ENCODE measurements around the gene SOCS3. TPM values are rescaled to one million over a fixed set of nuclear protein-coding genes. Genes with fewer than 3 reads are reported as not detected.

Gene SOCS3
- total and polyA plus RNA-seq, 10 of the 15 experiments (the other 5 are each of a cell fraction or from before 2014, with no cell fraction given), result 0.05 to 3.9 (median 1.0) TPM

DNA sequence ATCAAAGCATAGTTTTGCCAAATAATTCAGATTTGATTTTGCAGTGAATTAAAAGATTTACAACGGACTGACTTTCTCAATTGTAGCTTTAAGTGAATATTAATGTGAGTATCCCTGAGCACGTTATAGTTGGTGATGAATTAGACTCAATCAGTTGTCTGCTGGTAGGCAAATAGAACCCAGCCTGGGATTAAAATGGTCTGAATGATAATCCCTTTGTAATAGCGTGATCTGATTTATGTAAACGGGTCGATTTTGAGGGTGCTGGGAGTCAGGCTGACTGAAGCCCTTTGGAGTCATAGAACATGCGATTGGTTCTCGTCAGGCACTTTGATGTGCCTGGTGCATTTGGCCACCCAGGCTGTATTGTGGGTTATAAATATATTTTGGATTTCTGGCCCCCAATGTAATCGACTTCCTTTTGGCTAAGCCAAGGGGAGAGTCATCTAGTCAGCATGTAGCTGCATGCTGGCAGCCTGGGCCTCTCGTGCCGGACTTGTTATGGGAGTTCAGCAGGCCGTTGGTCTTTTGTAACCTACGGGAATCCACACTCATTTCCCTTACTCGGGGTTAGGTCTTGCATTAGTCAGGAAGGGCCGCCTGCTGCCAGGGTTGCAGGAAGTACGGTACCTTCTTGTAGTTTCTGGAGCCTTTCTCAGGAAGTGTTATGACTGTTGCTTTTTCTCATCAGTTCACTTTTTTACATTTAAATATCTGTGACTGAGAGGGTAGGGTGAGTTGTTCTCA, 24.0 kb upstream of the SOCS3 start (continued):
- TF ChIP-seq, protein P1, sequence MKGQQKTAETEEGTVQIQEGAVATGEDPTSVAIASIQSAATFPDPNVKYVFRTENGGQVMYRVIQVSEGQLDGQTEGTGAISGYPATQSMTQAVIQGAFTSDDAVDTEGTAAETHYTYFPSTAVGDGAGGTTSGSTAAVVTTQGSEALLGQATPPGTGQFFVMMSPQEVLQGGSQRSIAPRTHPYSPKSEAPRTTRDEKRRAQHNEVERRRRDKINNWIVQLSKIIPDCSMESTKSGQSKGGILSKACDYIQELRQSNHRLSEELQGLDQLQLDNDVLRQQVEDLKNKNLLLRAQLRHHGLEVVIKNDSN (IDR thresholded peaks at IDR 0.05; ENCODE audit: borderline replicate concordance, extremely low read length, insufficient read depth, low read depth, low read length), result no peak
- peak; percentile 39; the same call in 1 of the 2 replicates for TF ChIP-seq IKZF1 (conservative IDR thresholded peaks at IDR 0.05)
- TF ChIP-seq, protein P2, sequence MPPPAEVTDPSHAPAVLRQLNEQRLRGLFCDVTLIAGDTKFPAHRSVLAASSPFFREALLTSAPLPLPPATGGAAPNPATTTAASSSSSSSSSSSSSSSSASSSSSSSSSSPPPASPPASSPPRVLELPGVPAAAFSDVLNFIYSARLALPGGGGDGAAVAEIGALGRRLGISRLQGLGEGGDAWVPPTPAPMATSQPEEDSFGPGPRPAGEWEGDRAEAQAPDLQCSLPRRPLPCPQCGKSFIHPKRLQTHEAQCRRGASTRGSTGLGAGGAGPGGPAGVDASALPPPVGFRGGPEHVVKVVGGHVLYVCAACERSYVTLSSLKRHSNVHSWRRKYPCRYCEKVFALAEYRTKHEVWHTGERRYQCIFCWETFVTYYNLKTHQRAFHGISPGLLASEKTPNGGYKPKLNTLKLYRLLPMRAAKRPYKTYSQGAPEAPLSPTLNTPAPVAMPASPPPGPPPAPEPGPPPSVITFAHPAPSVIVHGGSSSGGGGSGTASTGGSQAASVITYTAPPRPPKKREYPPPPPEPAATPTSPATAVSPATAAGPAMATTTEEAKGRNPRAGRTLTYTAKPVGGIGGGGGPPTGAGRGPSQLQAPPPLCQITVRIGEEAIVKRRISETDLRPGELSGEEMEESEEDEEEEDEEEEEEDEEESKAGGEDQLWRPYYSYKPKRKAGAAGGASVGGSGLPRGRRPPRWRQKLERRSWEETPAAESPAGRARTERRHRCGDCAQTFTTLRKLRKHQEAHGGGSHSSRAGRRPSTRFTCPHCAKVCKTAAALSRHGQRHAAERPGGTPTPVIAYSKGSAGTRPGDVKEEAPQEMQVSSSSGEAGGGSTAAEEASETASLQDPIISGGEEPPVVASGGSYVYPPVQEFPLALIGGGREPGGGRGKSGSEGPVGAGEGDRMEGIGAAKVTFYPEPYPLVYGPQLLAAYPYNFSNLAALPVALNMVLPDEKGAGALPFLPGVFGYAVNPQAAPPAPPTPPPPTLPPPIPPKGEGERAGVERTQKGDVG (CRISPR knock-in tag; IDR thresholded peaks at IDR 0.05), result no peak
- no peak for TF ChIP-seq ZNF207 (IDR thresholded peaks at IDR 0.05; ENCODE audit: borderline replicate concordance)
- TF ChIP-seq IRF4 (IDR thresholded peaks at IDR 0.05; ENCODE audit: low read depth, low read length), result 0 out of 2 replicates have a peak, but pooled peaks have one; percentile 73
- TF ChIP-seq, protein P3, sequence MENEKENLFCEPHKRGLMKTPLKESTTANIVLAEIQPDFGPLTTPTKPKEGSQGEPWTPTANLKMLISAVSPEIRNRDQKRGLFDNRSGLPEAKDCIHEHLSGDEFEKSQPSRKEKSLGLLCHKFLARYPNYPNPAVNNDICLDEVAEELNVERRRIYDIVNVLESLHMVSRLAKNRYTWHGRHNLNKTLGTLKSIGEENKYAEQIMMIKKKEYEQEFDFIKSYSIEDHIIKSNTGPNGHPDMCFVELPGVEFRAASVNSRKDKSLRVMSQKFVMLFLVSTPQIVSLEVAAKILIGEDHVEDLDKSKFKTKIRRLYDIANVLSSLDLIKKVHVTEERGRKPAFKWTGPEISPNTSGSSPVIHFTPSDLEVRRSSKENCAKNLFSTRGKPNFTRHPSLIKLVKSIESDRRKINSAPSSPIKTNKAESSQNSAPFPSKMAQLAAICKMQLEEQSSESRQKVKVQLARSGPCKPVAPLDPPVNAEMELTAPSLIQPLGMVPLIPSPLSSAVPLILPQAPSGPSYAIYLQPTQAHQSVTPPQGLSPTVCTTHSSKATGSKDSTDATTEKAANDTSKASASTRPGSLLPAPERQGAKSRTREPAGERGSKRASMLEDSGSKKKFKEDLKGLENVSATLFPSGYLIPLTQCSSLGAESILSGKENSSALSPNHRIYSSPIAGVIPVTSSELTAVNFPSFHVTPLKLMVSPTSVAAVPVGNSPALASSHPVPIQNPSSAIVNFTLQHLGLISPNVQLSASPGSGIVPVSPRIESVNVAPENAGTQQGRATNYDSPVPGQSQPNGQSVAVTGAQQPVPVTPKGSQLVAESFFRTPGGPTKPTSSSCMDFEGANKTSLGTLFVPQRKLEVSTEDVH (IDR thresholded peaks at IDR 0.05; ENCODE audit: low read depth, partially characterized antibody), result no peak
- TF ChIP-seq, protein P4, sequence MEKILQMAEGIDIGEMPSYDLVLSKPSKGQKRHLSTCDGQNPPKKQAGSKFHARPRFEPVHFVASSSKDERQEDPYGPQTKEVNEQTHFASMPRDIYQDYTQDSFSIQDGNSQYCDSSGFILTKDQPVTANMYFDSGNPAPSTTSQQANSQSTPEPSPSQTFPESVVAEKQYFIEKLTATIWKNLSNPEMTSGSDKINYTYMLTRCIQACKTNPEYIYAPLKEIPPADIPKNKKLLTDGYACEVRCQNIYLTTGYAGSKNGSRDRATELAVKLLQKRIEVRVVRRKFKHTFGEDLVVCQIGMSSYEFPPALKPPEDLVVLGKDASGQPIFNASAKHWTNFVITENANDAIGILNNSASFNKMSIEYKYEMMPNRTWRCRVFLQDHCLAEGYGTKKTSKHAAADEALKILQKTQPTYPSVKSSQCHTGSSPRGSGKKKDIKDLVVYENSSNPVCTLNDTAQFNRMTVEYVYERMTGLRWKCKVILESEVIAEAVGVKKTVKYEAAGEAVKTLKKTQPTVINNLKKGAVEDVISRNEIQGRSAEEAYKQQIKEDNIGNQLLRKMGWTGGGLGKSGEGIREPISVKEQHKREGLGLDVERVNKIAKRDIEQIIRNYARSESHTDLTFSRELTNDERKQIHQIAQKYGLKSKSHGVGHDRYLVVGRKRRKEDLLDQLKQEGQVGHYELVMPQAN (conservative IDR thresholded peaks at IDR 0.05), result no peak
- TF ChIP-seq SUZ12 (IDR thresholded peaks at IDR 0.05; ENCODE audit: unreplicated experiment), result no peak
- peak; percentile 66; the same call in 1 of the 2 replicates for TF ChIP-seq FOXM1 (IDR thresholded peaks at IDR 0.05; ENCODE audit: low read depth, low read length)
- no peak for TF ChIP-seq ZNF384 (IDR thresholded peaks at IDR 0.05; ENCODE audit: borderline replicate concordance, low read depth, low read length)
- no peak for TF ChIP-seq NFYA (IDR thresholded peaks at IDR 0.05; ENCODE audit: borderline replicate concordance, low read depth, low read length)
- TF ChIP-seq CREB1 (IDR thresholded peaks at IDR 0.05; ENCODE audit: low read depth), result 0 out of 2 replicates have a peak, but pooled peaks have one; percentile 19
- TF ChIP-seq, protein P5, sequence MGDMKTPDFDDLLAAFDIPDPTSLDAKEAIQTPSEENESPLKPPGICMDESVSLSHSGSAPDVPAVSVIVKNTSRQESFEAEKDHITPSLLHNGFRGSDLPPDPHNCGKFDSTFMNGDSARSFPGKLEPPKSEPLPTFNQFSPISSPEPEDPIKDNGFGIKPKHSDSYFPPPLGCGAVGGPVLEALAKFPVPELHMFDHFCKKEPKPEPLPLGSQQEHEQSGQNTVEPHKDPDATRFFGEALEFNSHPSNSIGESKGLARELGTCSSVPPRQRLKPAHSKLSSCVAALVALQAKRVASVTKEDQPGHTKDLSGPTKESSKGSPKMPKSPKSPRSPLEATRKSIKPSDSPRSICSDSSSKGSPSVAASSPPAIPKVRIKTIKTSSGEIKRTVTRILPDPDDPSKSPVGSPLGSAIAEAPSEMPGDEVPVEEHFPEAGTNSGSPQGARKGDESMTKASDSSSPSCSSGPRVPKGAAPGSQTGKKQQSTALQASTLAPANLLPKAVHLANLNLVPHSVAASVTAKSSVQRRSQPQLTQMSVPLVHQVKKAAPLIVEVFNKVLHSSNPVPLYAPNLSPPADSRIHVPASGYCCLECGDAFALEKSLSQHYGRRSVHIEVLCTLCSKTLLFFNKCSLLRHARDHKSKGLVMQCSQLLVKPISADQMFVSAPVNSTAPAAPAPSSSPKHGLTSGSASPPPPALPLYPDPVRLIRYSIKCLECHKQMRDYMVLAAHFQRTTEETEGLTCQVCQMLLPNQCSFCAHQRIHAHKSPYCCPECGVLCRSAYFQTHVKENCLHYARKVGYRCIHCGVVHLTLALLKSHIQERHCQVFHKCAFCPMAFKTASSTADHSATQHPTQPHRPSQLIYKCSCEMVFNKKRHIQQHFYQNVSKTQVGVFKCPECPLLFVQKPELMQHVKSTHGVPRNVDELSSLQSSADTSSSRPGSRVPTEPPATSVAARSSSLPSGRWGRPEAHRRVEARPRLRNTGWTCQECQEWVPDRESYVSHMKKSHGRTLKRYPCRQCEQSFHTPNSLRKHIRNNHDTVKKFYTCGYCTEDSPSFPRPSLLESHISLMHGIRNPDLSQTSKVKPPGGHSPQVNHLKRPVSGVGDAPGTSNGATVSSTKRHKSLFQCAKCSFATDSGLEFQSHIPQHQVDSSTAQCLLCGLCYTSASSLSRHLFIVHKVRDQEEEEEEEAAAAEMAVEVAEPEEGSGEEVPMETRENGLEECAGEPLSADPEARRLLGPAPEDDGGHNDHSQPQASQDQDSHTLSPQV (IDR thresholded peaks at IDR 0.05), result no peak
